ENCODE measurements around the gene BCORL1.
A peak's percentile ranks its signal among the peaks of the same experiment; 100 is the strongest.

The BCORL1 gene

GRCh38 chrX:129983575-129984110, 1.2 kb downstream of the BCORL1 start:
- TF ChIP-seq, protein P1, sequence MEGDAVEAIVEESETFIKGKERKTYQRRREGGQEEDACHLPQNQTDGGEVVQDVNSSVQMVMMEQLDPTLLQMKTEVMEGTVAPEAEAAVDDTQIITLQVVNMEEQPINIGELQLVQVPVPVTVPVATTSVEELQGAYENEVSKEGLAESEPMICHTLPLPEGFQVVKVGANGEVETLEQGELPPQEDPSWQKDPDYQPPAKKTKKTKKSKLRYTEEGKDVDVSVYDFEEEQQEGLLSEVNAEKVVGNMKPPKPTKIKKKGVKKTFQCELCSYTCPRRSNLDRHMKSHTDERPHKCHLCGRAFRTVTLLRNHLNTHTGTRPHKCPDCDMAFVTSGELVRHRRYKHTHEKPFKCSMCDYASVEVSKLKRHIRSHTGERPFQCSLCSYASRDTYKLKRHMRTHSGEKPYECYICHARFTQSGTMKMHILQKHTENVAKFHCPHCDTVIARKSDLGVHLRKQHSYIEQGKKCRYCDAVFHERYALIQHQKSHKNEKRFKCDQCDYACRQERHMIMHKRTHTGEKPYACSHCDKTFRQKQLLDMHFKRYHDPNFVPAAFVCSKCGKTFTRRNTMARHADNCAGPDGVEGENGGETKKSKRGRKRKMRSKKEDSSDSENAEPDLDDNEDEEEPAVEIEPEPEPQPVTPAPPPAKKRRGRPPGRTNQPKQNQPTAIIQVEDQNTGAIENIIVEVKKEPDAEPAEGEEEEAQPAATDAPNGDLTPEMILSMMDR (conservative IDR thresholded peaks at IDR 0.05), result no peak
- no peak overlapping the region for H3K27ac ChIP-seq

GRCh38 chrX:129984111-129984958, 1.9 kb downstream of the BCORL1 start:
- 0 out of 2 replicates have a peak overlapping the region, but pooled peaks have one; percentile 41 for H3K27ac ChIP-seq
- TF ChIP-seq, protein P1 (conservative IDR thresholded peaks at IDR 0.05), result no peak

DNA sequence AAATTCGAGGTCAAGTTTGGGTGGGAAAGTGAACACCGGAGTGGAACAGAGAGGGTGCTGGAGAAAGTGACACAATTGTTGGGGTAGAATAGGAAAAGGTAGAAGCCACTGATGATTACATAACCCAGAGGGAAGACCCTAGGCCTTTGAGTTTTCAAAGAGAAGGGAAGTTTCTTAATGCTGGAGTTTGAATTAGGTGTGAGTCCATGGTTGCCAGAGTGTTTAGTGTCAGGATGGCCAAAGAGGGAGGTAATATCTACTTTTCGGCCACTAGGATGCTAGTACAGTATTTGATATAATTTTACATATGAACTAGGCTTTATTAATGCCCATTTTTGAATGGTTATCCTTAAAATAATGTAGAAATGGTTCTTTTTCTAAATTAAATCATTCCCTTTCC, 5.4 kb downstream of the BCORL1 start:
- TF ChIP-seq, protein P1 (conservative IDR thresholded peaks at IDR 0.05), result no peak
- no peak overlapping the region for H3K27ac ChIP-seq

DNA sequence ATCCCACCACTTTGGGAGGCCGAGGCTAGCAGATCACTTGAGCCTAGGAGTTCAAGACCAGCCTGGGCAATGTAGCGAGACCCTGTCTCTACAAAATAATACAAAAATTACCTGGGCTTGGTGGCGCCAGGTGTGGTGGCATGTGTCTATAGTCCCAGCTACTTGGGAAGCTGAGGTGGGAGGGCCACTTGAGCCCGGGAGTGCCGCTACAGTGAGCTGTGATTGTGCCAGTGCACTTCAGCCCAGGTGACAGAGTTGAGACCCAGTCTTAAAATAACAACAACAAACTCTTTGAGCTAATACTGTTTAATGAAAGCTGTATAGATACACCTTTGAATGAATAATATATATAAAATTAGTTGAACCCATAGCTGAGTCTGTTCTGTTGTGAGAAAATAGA, 9.7 kb downstream of the BCORL1 start:
- no peak overlapping the region for H3K27ac ChIP-seq
- TF ChIP-seq, protein P1 (conservative IDR thresholded peaks at IDR 0.05), result no peak

GRCh38 chrX:129996120-129996519, 13.7 kb downstream of the BCORL1 start:
- TF ChIP-seq, protein P1 (conservative IDR thresholded peaks at IDR 0.05), result no peak
- no peak overlapping the region for H3K27ac ChIP-seq

GRCh38 chrX:129997086-129997485, 14.7 kb downstream of the BCORL1 start:
- H3K27ac ChIP-seq, result no peak overlapping the region
- TF ChIP-seq, protein P1 (conservative IDR thresholded peaks at IDR 0.05), result no peak

DNA sequence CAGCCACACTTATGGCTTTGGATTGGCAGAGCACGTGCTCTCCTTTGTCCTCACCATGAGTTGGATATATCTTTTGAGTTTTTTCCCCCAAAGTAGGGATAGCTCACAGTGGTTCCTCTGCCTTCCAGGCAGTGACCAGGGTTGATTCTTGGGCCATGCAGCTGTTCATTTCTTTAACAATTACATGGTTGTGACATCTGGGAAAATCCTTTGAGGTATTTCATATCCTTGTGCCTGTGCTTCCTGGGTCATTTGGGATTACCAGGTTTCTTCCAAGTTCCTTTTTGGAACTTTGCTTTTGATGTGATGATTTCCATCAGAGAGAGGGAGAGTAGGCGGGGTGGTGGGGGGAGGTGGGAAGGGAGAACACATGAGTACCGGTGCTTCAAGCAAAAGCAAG, 15.6 kb downstream of the BCORL1 start:
- H3K27ac ChIP-seq, result no peak overlapping the region
- TF ChIP-seq, protein P1 (conservative IDR thresholded peaks at IDR 0.05), result no peak
